ENCODE measurements around the gene ZNF746. TPM values are rescaled to one million over a fixed set of nuclear protein-coding genes. Genes with fewer than 3 reads are reported as not detected.

Gene ZNF746
- total RNA-seq, 1 donor from 2014 or later = 24.7 TPM

- Mint-ChIP-seq H3K4me1 (ENCODE audit: low read depth, unreplicated experiment) (no peaks in the 10 kb centered on the region), H3K9me3 (ENCODE audit: unreplicated experiment) (peaks cover 28% of the 10 kb centered on the region), H3K36me3 (ENCODE audit: low read depth, unreplicated experiment) (peaks cover 3% of the 10 kb centered on the region), H3K27me3 (ENCODE audit: low read depth, unreplicated experiment) (peaks cover 7% of the 10 kb centered on the region), H3K4me3 (ENCODE audit: unreplicated experiment) (no peak overlapping the region), H3K27ac (ENCODE audit: unreplicated experiment) (no peak overlapping the region)
- H3K4me3 ChIP-seq (ENCODE audit: insufficient read depth, low read depth, low read length) = no peak overlapping the region
- no peak overlapping the region for H3K4me2 ChIP-seq (ENCODE audit: low read length)
- H3K9ac ChIP-seq (ENCODE audit: low read length) = no peak overlapping the region
- H3K36me3 ChIP-seq (ENCODE audit: insufficient read depth, low read length) = no peaks in the 10 kb centered on the region
- no peaks in the 10 kb centered on the region for H4K20me1 ChIP-seq (ENCODE audit: insufficient read depth, low read length)
- DNase-seq (ENCODE audit: low read depth) = no peak
- no peak overlapping the region for H2AFZ ChIP-seq (ENCODE audit: low read depth, low read length)
- H3K9me3 ChIP-seq (ENCODE audit: insufficient read depth, low read depth, low read length) = peaks cover 14% of the 10 kb centered on the region
- H3K4me1 ChIP-seq (ENCODE audit: insufficient read depth, low read length) = no peaks in the 10 kb centered on the region
- H3K79me2 ChIP-seq (ENCODE audit: insufficient read depth, low read length) = no peaks in the 10 kb centered on the region
- FAIRE-seq = no peak
- TF ChIP-seq EZH2 (IDR thresholded peaks at IDR 0.05; ENCODE audit: insufficient read depth, low read length) = no peak
- TF ChIP-seq, protein P1, sequence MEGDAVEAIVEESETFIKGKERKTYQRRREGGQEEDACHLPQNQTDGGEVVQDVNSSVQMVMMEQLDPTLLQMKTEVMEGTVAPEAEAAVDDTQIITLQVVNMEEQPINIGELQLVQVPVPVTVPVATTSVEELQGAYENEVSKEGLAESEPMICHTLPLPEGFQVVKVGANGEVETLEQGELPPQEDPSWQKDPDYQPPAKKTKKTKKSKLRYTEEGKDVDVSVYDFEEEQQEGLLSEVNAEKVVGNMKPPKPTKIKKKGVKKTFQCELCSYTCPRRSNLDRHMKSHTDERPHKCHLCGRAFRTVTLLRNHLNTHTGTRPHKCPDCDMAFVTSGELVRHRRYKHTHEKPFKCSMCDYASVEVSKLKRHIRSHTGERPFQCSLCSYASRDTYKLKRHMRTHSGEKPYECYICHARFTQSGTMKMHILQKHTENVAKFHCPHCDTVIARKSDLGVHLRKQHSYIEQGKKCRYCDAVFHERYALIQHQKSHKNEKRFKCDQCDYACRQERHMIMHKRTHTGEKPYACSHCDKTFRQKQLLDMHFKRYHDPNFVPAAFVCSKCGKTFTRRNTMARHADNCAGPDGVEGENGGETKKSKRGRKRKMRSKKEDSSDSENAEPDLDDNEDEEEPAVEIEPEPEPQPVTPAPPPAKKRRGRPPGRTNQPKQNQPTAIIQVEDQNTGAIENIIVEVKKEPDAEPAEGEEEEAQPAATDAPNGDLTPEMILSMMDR (IDR thresholded peaks at IDR 0.05; ENCODE audit: insufficient read depth, low read depth, low read length) = no peak
- no peaks in the 10 kb centered on the region for H3K27me3 ChIP-seq (ENCODE audit: insufficient read depth, low read length)
- H3K27ac ChIP-seq (ENCODE audit: low read depth, low read length) = no peak overlapping the region
Observed at GRCh38 chr7:149524394-149524793, 26.8 kb upstream of the ZNF746 start.

GRCh38 chr7:149510248-149510647 is 12.6 kb upstream of the ZNF746 start:
- Histone ChIP-seq H2AFZ (ENCODE audit: low read depth, low read length) (no peak overlapping the region), H3K4me2 (ENCODE audit: low read length) (no peak overlapping the region), H3K27me3 (ENCODE audit: insufficient read depth, low read length) (no peaks in the 10 kb centered on the region), H3K4me1 (ENCODE audit: insufficient read depth, low read length) (no peaks in the 10 kb centered on the region), H3K27ac (ENCODE audit: low read depth, low read length) (no peak overlapping the region), H3K9me3 (ENCODE audit: insufficient read depth, low read depth, low read length) (peaks cover 3% of the 10 kb centered on the region), H3K9ac (ENCODE audit: low read length) (no peak overlapping the region), H4K20me1 (ENCODE audit: insufficient read depth, low read length) (no peaks in the 10 kb centered on the region), H3K36me3 (ENCODE audit: insufficient read depth, low read length) (no peaks in the 10 kb centered on the region), H3K4me3 (ENCODE audit: insufficient read depth, low read depth, low read length) (no peak overlapping the region), H3K79me2 (ENCODE audit: insufficient read depth, low read length) (no peaks in the 10 kb centered on the region)
- DNase-seq (ENCODE audit: low read depth) (no peak), FAIRE-seq (no peak)
- TF ChIP-seq, protein P1 (IDR thresholded peaks at IDR 0.05; ENCODE audit: insufficient read depth, low read depth, low read length) = no peak
- TF ChIP-seq EZH2 (IDR thresholded peaks at IDR 0.05; ENCODE audit: insufficient read depth, low read length) = no peak
- no peak overlapping the region for H3K27ac Mint-ChIP-seq (ENCODE audit: unreplicated experiment)
- no peaks in the 10 kb centered on the region for H3K4me1 Mint-ChIP-seq (ENCODE audit: low read depth, unreplicated experiment)
- H3K4me3 Mint-ChIP-seq (ENCODE audit: unreplicated experiment) = no peak overlapping the region
- peaks cover 14% of the 10 kb centered on the region for H3K27me3 Mint-ChIP-seq (ENCODE audit: low read depth, unreplicated experiment)
- H3K9me3 Mint-ChIP-seq (ENCODE audit: unreplicated experiment) = peaks cover 41% of the 10 kb centered on the region
- H3K36me3 Mint-ChIP-seq (ENCODE audit: low read depth, unreplicated experiment) = peaks cover 3% of the 10 kb centered on the region

DNA sequence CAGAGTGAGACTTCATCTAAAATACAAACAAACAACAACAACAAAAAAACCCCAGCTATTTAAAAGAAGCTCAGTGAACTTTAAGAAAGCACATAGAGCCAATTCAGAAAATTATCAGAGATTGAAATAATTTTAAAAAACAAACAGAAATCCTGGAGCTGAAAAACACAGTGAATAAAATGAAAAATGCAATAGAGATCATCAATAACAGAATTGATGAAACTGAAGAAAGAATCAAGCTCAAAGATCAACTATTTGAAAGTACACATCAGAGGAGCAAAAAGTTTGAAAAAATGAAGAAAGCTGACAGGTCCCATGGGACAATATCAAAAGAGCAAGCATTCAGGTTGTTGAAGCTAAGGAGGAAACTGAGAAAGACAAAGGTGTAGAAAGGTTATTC is 12.2 kb upstream of the ZNF746 start:
- FAIRE-seq (no peak), DNase-seq (ENCODE audit: low read depth) (no peak)
- no peak overlapping the region for H3K4me3 Mint-ChIP-seq (ENCODE audit: unreplicated experiment)
- Histone ChIP-seq H3K9ac (ENCODE audit: low read length) (no peak overlapping the region), H3K4me3 (ENCODE audit: insufficient read depth, low read depth, low read length) (no peak overlapping the region), H3K27ac (ENCODE audit: low read depth, low read length) (no peak overlapping the region), H3K79me2 (ENCODE audit: insufficient read depth, low read length) (no peaks in the 10 kb centered on the region), H3K36me3 (ENCODE audit: insufficient read depth, low read length) (no peaks in the 10 kb centered on the region), H3K4me2 (ENCODE audit: low read length) (no peak overlapping the region), H4K20me1 (ENCODE audit: insufficient read depth, low read length) (no peaks in the 10 kb centered on the region), H2AFZ (ENCODE audit: low read depth, low read length) (no peak overlapping the region), H3K9me3 (ENCODE audit: insufficient read depth, low read depth, low read length) (peaks cover 3% of the 10 kb centered on the region), H3K27me3 (ENCODE audit: insufficient read depth, low read length) (no peaks in the 10 kb centered on the region), H3K4me1 (ENCODE audit: insufficient read depth, low read length) (no peaks in the 10 kb centered on the region)
- peaks cover 41% of the 10 kb centered on the region for H3K9me3 Mint-ChIP-seq (ENCODE audit: unreplicated experiment)
- H3K4me1 Mint-ChIP-seq (ENCODE audit: low read depth, unreplicated experiment) = no peaks in the 10 kb centered on the region
- no peak overlapping the region for H3K27ac Mint-ChIP-seq (ENCODE audit: unreplicated experiment)
- H3K27me3 Mint-ChIP-seq (ENCODE audit: low read depth, unreplicated experiment) = peaks cover 14% of the 10 kb centered on the region
- no peak for TF ChIP-seq EZH2 (IDR thresholded peaks at IDR 0.05; ENCODE audit: insufficient read depth, low read length)
- TF ChIP-seq, protein P1 (IDR thresholded peaks at IDR 0.05; ENCODE audit: insufficient read depth, low read depth, low read length) = no peak
- H3K36me3 Mint-ChIP-seq (ENCODE audit: low read depth, unreplicated experiment) = peaks cover 3% of the 10 kb centered on the region
